Right lobe of liver (tissue), 6 donors: Measurements from ENCODE around the gene GRXCR2. TPM values are rescaled to one million over a fixed set of nuclear protein-coding genes. Genes with fewer than 3 reads are reported as not detected.

Experiments
- ATAC-seq, 4 donors: fragments of 200-7000 bp; cut with Tn5 transposase; one replicate each; pipeline ENCODE4 v1.9.1; 2020; ENCODE audit warnings: mild to moderate bottlenecking in 4 of 4, moderate library complexity in 4 of 4
- DNase-seq, 3 donors: peaks; one replicate each; pipeline ENCODE4 v3.0.0-alpha.2; 2020
- H3K27ac ChIP-seq, 3 donors: fragments of 200-600 bp; one replicate each; pipeline ENCODE4 v1.8.0; 2022
- H3K27me3 ChIP-seq, 2 donors: fragments of 200-600 bp; one replicate each; pipeline ENCODE4 v1.8.0; 2022
- H3K36me3 ChIP-seq, 4 donors: fragments of 200-600 bp; sonication (generic) in 1 of 4; one replicate each; pipeline versions ENCODE4 v1.5.1 to v1.8.0; 2017 to 2022; ENCODE audit warnings: control low read depth in 1 of 4
- H3K4me1 ChIP-seq, 4 donors: fragments of 200-600 bp; sonication (generic) in 1 of 4; one replicate each; pipeline versions ENCODE4 v1.5.1 to v1.8.0; 2017 to 2022; ENCODE audit warnings: control low read depth in 1 of 4
- H3K4me3 ChIP-seq, 3 donors: fragments of 200-600 bp; one replicate each; pipeline ENCODE4 v1.8.0; 2022
- H3K9me3 ChIP-seq, 4 donors: fragments of 200-600 bp; sonication (generic) in 1 of 4; one replicate each; pipeline versions ENCODE4 v1.5.1 to v1.8.0; 2017 to 2022; ENCODE audit warnings: control low read depth in 1 of 4
- POLR2A ChIP-seq: fragments of 450-650 bp; IDR thresholded peaks from one replicate; pipeline ENCODE4 v1.6.1; 2017; ENCODE audit warnings: antibody characterized with exemption, mild to moderate bottlenecking
- WGBS: methylation state at CpG from one replicate; pipeline ENCODE4 v1.1.6; 2018; ENCODE audit warnings: low coverage, low lambda C conversion rate; ENCODE audit not compliant: insufficient coverage; ENCODE audit errors: missing lambda C conversion rate; 5-methylcytosine and 5-hydroxymethylcytosine counted together
- intact Hi-C, 2 donors: fragments of 100-400 bp; cut with DNase I; formaldehyde crosslinking; loops; one replicate each; pipeline versions ENCODE4 v1.11.2 to v1.14.1; 2022
- total RNA-seq, 6 experiments: library from RNA; depleted of rRNA in 2 of 6; stranded (reverse); fragments of >200 nt in 2 of 6; fragmentation: NEBNext Ultra II Directional in 3 of 6; extraction: Animal tissue kit (Norgen Biotek cat#: 25700) in 3 of 6; gene quantifications; one replicate each; pipeline versions ENCODE4 v1.1.0 to v1.2.4, GENCODE V29; 2016 to 2023
- TF ChIP-seq, protein P1 (sequence below), 4 donors: fragments of 200-600 bp in 3 of 4; fragments of 450-650 bp in 1 of 4; IDR thresholded peaks; one replicate each; pipeline versions ENCODE4 v1.5.1 to v1.8.0; 2016 to 2022; ENCODE audit warnings: antibody characterized with exemption in 4 of 4, mild to moderate bottlenecking in 2 of 4
- donor health status: DM: no; HTN: yes; CAD: no.
- donor health status: DM: no; HTN: no; CAD: no.
- donor health status: DM: no; HTN: no; CAD: no.
- donor health status: DM: no; HTN: yes; CAD: no.
- donor health status: DM: no; HTN: yes; CAD: no.

The GRXCR2 gene
- total RNA-seq, 6 experiments from 2014 or later: not detected

DNA sequence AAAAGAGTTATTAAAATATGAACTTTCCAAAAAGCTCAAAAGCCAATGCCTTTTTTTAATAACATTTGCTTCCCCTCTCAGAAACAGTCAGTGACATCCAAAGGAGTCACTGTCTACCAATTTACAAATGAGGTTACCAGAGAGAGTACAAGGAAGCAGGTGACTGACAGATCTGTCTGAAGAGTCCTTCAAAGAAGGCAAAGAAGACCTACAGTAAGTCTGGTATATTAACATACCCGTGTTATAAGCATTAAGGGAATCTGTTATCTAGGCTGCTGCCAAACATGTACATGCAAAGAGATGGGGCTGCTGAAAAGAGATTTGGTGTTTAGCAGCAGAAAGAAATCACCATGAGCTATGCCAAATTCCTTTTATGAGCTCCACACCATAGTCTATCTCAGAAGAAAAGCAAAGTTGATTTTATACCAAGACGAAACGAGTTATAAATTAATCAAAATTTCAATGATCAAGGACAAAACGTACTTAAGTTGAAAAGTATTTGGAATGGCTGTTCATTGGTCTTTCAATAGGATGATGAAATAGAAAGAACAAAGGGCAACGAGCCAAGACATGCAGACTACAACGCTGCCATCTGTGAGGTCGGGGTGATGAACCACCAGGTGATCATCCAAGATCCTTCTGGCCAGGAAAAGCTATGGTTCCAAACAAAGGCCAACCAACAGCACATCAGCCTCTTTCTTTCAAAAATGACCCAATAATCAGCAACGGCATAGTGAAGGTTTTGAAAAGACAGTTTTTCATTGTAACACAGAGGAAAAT is 45.7 kb downstream of the GRXCR2 start:
- H3K27ac ChIP-seq: peak overlapping the region in 1 of 3 donors; percentile 7
- H3K4me1 ChIP-seq: peaks cover 0 to 29% (median 16%) of the 10 kb centered on the region in 4 donors
- WGBS: 23% methylated on average over 8 of the region's 8 CpGs
- H3K27me3 ChIP-seq: no peaks in the 10 kb centered on the region
- no peak overlapping the region for H3K4me3 ChIP-seq
- H3K9me3 ChIP-seq: no peaks in the 10 kb centered on the region
- DNase-seq (peak in 1 of 3 donors; percentile 66), ATAC-seq (peak; percentile 72 to 83 (median 80))
- intact Hi-C loops: no loop called here
- no peak for TF ChIP-seq POLR2A
- TF ChIP-seq, protein P1, sequence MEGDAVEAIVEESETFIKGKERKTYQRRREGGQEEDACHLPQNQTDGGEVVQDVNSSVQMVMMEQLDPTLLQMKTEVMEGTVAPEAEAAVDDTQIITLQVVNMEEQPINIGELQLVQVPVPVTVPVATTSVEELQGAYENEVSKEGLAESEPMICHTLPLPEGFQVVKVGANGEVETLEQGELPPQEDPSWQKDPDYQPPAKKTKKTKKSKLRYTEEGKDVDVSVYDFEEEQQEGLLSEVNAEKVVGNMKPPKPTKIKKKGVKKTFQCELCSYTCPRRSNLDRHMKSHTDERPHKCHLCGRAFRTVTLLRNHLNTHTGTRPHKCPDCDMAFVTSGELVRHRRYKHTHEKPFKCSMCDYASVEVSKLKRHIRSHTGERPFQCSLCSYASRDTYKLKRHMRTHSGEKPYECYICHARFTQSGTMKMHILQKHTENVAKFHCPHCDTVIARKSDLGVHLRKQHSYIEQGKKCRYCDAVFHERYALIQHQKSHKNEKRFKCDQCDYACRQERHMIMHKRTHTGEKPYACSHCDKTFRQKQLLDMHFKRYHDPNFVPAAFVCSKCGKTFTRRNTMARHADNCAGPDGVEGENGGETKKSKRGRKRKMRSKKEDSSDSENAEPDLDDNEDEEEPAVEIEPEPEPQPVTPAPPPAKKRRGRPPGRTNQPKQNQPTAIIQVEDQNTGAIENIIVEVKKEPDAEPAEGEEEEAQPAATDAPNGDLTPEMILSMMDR (IDR thresholded peaks at IDR 0.05): no peak
- no peaks in the 10 kb centered on the region for H3K36me3 ChIP-seq

DNA sequence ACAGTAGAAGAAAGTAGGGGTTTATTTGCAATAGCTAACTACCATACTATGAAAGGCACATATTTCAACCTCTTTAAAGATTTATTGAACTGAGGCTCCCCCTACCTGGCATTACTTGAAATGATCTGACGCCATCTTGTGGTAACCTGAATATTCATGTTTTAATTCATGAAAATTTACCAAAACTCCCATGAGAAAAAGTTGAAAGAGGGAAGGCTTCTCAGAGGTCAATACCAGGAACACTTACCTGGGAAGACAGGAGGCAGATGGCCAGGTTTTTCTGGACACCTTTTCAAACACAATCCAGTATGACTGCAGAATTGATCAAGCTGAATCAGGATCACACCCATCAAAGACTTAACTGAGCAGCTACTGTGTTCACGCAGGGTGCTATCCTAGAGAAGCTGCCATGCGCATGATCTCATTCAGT is 47.0 kb downstream of the GRXCR2 start:
- H3K36me3 ChIP-seq: no peaks in the 10 kb centered on the region
- peaks cover 2 to 27% (median 16%) of the 10 kb centered on the region in 4 donors for H3K4me1 ChIP-seq
- H3K9me3 ChIP-seq: no peaks in the 10 kb centered on the region
- intact Hi-C loops: no loop called here
- no peak overlapping the region for H3K27ac ChIP-seq
- no peak overlapping the region for H3K4me3 ChIP-seq
- DNase-seq: no peak
- no peak for TF ChIP-seq POLR2A
- TF ChIP-seq, protein P1 (IDR thresholded peaks at IDR 0.05): peak; percentile 73 to 82 (median 78)
- no peaks in the 10 kb centered on the region for H3K27me3 ChIP-seq
- 0% methylated on average over 1 of the region's 3 CpGs for WGBS
- ATAC-seq: peak; percentile 54 to 70 (median 64)

DNA sequence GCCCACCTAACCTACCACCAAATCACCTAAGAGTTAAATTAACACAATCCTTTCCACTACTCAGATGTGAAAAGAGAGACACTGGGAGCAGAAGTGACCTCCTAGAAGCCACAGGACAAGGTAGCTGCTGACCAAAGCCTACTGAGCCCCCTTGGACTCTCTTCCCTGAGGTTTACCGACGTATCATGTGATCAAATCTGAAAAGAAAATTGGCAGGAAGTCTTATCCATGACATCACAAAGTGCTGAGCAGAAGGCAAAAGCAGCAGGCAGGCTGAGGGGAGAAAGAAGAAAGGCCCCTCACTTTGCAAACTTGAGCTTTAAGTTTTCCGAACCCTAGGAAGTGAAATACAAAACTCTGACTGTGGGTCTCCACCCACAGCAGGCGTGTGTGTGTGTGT is 48.8 kb downstream of the GRXCR2 start:
- Histone ChIP-seq H3K27me3 (no peaks in the 10 kb centered on the region), H3K27ac (no peak overlapping the region), H3K4me1 (peaks cover 0 to 11% (median 5%) of the 10 kb centered on the region in 4 donors), H3K9me3 (no peaks in the 10 kb centered on the region), H3K4me3 (no peak overlapping the region), H3K36me3 (no peaks in the 10 kb centered on the region)
- intact Hi-C loops: no loop called here
- DNase-seq: no peak
- 37% methylated on average over 4 of the region's 4 CpGs for WGBS
- peak in 3 of 4 donors; percentile 15 to 54 (median 46) for ATAC-seq
- TF ChIP-seq, protein P1 (IDR thresholded peaks at IDR 0.05): no peak
- no peak for TF ChIP-seq POLR2A

DNA sequence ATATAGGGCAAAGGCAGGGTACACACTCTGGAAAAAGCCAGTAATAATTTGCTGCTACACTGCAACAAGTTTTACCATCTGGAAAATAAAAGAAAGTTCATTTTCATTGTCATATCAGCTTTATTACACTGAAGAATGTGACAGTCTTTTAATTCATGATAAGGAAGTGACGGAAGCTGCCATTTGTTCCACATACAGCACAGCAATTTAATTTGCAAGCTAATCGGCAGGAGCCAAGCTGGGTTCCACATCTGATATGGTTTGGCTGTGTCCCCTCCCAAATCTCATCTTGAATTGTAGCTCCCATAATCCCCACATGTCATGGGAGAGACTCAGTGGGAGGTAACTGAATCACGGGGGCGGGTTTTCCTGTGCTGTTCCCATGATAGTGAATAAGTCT is 54.2 kb downstream of the GRXCR2 start:
- ATAC-seq: no peak
- H3K4me1 ChIP-seq: peaks cover 0 to 2% (median 0%) of the 10 kb centered on the region in 4 donors
- H3K36me3 ChIP-seq: peaks cover 0 to 4% (median 0%) of the 10 kb centered on the region in 4 donors
- H3K9me3 ChIP-seq: no peaks in the 10 kb centered on the region
- H3K27ac ChIP-seq: no peak overlapping the region
- no peak overlapping the region for H3K4me3 ChIP-seq
- no peak for TF ChIP-seq POLR2A
- TF ChIP-seq, protein P1 (IDR thresholded peaks at IDR 0.05): no peak
- no peaks in the 10 kb centered on the region for H3K27me3 ChIP-seq
- WGBS: 92% methylated on average over 2 of the region's 4 CpGs
- intact Hi-C loops: no loop called here
- no peak for DNase-seq
